OCI-LY7 (cell line): ENCODE measurements around the gene SMIM33. TPM values are rescaled to one million over a fixed set of nuclear protein-coding genes. Genes with fewer than 3 reads are reported as not detected.
"Not testable (repeated sequence)": the region's sequence is repeated elsewhere in the genome, so short reads cannot be mapped to it uniquely, and the experiment has no call there.

ENCODE experiments used
- BruUV-seq: library from RNA; stranded (reverse); fragments of 400-500 nt; replicated peaks from 2 replicates; lab custom pipeline; 2021; lab: Mats Ljungman, UMichigan
- CTCF ChIA-PET: fragments of 300-600 bp; sonication (Branson Sonifier 250); formaldehyde crosslinking; loops from one replicate; lab custom pipeline; 2022; ENCODE audit warnings: antibody characterized with exemption; ENCODE audit not compliant: unreplicated experiment; lab: Charles Lee
- POLR2A ChIA-PET: fragments of 300-600 bp; sonication (Branson Sonifier 250); formaldehyde crosslinking; loops from one replicate; lab custom pipeline; 2022; ENCODE audit warnings: antibody characterized with exemption; lab: Charles Lee
- DNase-seq: peaks from one replicate; pipeline ENCODE4 v3.0.0-alpha.2; 2015; ENCODE audit warnings: low spot score
- H2AFZ ChIP-seq: fragments of 200-600 bp; sonication (generic), shearing (Covaris generic); 2 replicates; pipeline ENCODE4 v1.6.1; 2014; ENCODE audit warnings: mild to moderate bottlenecking, antibody characterized with exemption, low read length, moderate library complexity
- H3K27ac ChIP-seq: fragments of 200-600 bp; sonication (generic); 2 replicates; pipeline ENCODE4 v1.5.1; 2014; ENCODE audit warnings: mixed run types, low read depth, mild to moderate bottlenecking, moderate library complexity, low read length, inconsistent platforms; ENCODE audit not compliant: poor library complexity, severe bottlenecking
- H3K36me3 ChIP-seq: fragments of 200-600 bp; sonication (generic); 2 replicates; pipeline ENCODE4 v1.6.1; 2014; ENCODE audit warnings: mild to moderate bottlenecking, antibody characterized with exemption, low read length, moderate library complexity, mixed read lengths; ENCODE audit not compliant: insufficient read depth
- H3K4me1 ChIP-seq: fragments of 200-600 bp; sonication (generic); 2 replicates; pipeline ENCODE4 v1.5.1; 2014; ENCODE audit warnings: mild to moderate bottlenecking, low read length; ENCODE audit not compliant: insufficient read depth, poor library complexity, severe bottlenecking
- H3K4me2 ChIP-seq: fragments of 200-600 bp; sonication (generic); 2 replicates; pipeline ENCODE4 v1.6.1; 2014; ENCODE audit warnings: mild to moderate bottlenecking, low read length
- H3K4me3 ChIP-seq: fragments of 200-600 bp; sonication (generic); 2 replicates; pipeline ENCODE4 v1.5.1; 2014; ENCODE audit warnings: mild to moderate bottlenecking, low read depth, low read length; ENCODE audit not compliant: poor library complexity, severe bottlenecking
- H3K79me2 ChIP-seq: fragments of 200-600 bp; sonication (generic); 2 replicates; pipeline ENCODE4 v1.6.1; 2016; ENCODE audit warnings: low read depth, mild to moderate bottlenecking, low read length, moderate library complexity, mixed read lengths; ENCODE audit not compliant: insufficient read depth
- H3K9me2 ChIP-seq: fragments of 200-600 bp; sonication (generic); 2 replicates; pipeline ENCODE4 v1.6.1; 2016; ENCODE audit warnings: mild to moderate bottlenecking, low read length, mixed read lengths; ENCODE audit not compliant: insufficient read depth
- H3K9me3 ChIP-seq: fragments of 200-600 bp; sonication (generic); 2 replicates; pipeline ENCODE4 v1.6.1; 2014; ENCODE audit warnings: mild to moderate bottlenecking, mixed run types, low read length, mixed read lengths
- H4K20me1 ChIP-seq: fragments of 200-600 bp; sonication (generic); 2 replicates; pipeline ENCODE4 v1.6.1; 2014; ENCODE audit warnings: mild to moderate bottlenecking, antibody characterized with exemption, low read length, moderate library complexity, mixed read lengths; ENCODE audit not compliant: insufficient read depth
- CTCF ChIP-seq: fragments of 200-600 bp; sonication (generic); conservative IDR thresholded peaks from 2 replicates; pipeline ENCODE4 v1.5.1; 2014; ENCODE audit warnings: mild to moderate bottlenecking, antibody characterized with exemption, low read length, moderate library complexity, mixed read lengths
- EZH2phosphoT487 ChIP-seq: fragments of 200-600 bp; sonication (generic); IDR thresholded peaks from 2 replicates; pipeline ENCODE4 v1.6.1; 2018; ENCODE audit warnings: low read depth, borderline replicate concordance, mild to moderate bottlenecking, mixed run types, antibody characterized with exemption, low read length, moderate library complexity, mixed read lengths
- intact Hi-C: fragments of 100-400 bp; cut with micrococcal nuclease; formaldehyde crosslinking; loops from one replicate; pipeline ENCODE4 v1.10.0; 2022; ENCODE audit not compliant: unreplicated experiment
- total RNA-seq, 2 experiments: library from RNA; depleted of rRNA in 1 of 2; stranded (reverse); fragments of >200 nt in 1 of 2; shearing (Covaris generic) in 1 of 2; gene quantifications; 2 replicates each; pipeline ENCODE4 v1.2.3, GENCODE V29; 2014 to 2022

The SMIM33 gene
- total RNA-seq, 2 experiments from 2014 or later: not detected

GRCh38 chr5:139513434-139513833 is 42.6 kb downstream of the SMIM33 start:
- H2AFZ ChIP-seq: peak overlapping the region; percentile 22; the same call in 1 of the 2 replicates
- H3K9me2 ChIP-seq, H3K9me3 ChIP-seq, H3K4me3 ChIP-seq, H3K79me2 ChIP-seq, H3K27ac ChIP-seq, BruUV-seq, H4K20me1 ChIP-seq, H3K36me3 ChIP-seq: not testable (repeated sequence)
- DNase-seq: peak; percentile 80
- intact Hi-C loops: loop anchor here (1.0 kb wide), 1 partner anchor 91 kb away; no protein-coding TSS in a partner anchor
- H3K4me1 ChIP-seq: peaks cover 28% of the 10 kb centered on the region
- TF ChIP-seq CTCF: peak; percentile 83
- H3K4me2 ChIP-seq: peak overlapping the region; percentile 23
- POLR2A ChIA-PET: interaction anchor here (0.5 to 1.2 kb wide), 3 partner anchors 11 to 445 kb away, joined by 4 read pairs; partner anchors contain the start of gene SIL1
- CTCF ChIA-PET: interaction anchor here (1.0 to 1.9 kb wide), 5 partner anchors 89 to 122 kb away, joined by 3 to 6 read pairs (median 5); no protein-coding TSS in a partner anchor

GRCh38 chr5:139513852-139514485 is 43.2 kb downstream of the SMIM33 start:
- BruUV-seq: no TSS peak
- intact Hi-C loops: loop anchor here (1.0 kb wide), 1 partner anchor 92 kb away; no protein-coding TSS in a partner anchor
- H3K4me3 ChIP-seq: no peak overlapping the region
- H3K4me2 ChIP-seq: peak overlapping the region; percentile 23
- no peaks in the 10 kb centered on the region for H3K36me3 ChIP-seq
- no peaks in the 10 kb centered on the region for H3K9me2 ChIP-seq
- H3K9me3 ChIP-seq: no peaks in the 10 kb centered on the region
- ChIA-PET POLR2A (interaction anchor here (1.1 to 1.2 kb wide), 2 partner anchors 11 to 316 kb away, joined by 4 read pairs; partner anchors contain the start of gene SIL1), CTCF (interaction anchor here (1.0 to 1.9 kb wide), 5 partner anchors 90 to 123 kb away, joined by 3 to 6 read pairs (median 5); no protein-coding TSS in a partner anchor)
- no peaks in the 10 kb centered on the region for H3K79me2 ChIP-seq
- H3K4me1 ChIP-seq: peaks cover 30% of the 10 kb centered on the region
- peak overlapping the region; percentile 22; the same call in 1 of the 2 replicates for H2AFZ ChIP-seq
- H4K20me1 ChIP-seq: no peaks in the 10 kb centered on the region
- TF ChIP-seq EZH2phosphoT487 (no peak), CTCF (no peak; the same call in 1 of the 2 replicates)
- H3K27ac ChIP-seq: no peak overlapping the region
- peak; percentile 29 for DNase-seq

GRCh38 chr5:139514486-139514856 is 43.7 kb downstream of the SMIM33 start:
- no peak for TF ChIP-seq EZH2phosphoT487
- TF ChIP-seq CTCF: no peak
- Histone ChIP-seq H3K27ac (no peak overlapping the region), H3K36me3 (no peaks in the 10 kb centered on the region), H3K4me1 (peaks cover 30% of the 10 kb centered on the region), H3K4me2 (no peak overlapping the region), H3K9me3 (no peaks in the 10 kb centered on the region), H3K79me2 (no peaks in the 10 kb centered on the region), H4K20me1 (no peaks in the 10 kb centered on the region), H3K4me3 (no peak overlapping the region), H3K9me2 (no peaks in the 10 kb centered on the region), H2AFZ (no peak overlapping the region)
- no peak for DNase-seq
- intact Hi-C loops: no loop called here
- CTCF ChIA-PET: interaction anchor here (1.0 to 1.7 kb wide), 4 partner anchors 90 to 123 kb away, joined by 3 to 6 read pairs (median 4); no protein-coding TSS in a partner anchor
- POLR2A ChIA-PET: interaction anchor here (0.5 to 1.2 kb wide), 4 partner anchors 10 to 1016 kb away, joined by 3 to 9 read pairs (median 4); partner anchors contain the start of gene SIL1
- BruUV-seq: no TSS peak
